ENCODE measurements around the gene SMIM14.

The SMIM14 gene

GRCh38 chr4:39528061-39528465, 110.6 kb downstream of the SMIM14 start:
- H3K27me3 ChIP-seq (replicated peaks; ENCODE audit: control insufficient read depth, insufficient read depth, low read length) = no peaks in the 10 kb centered on the region
- DNase-seq (ENCODE audit: low read depth) = peak; percentile 90
- peaks cover 22% of the 10 kb centered on the region for H3K4me1 ChIP-seq (ENCODE audit: control insufficient read depth, insufficient read depth, low read length)
- H3K4me3 ChIP-seq (ENCODE audit: low read length) = peak overlapping the region; percentile 93
- no peaks in the 10 kb centered on the region for H3K36me3 ChIP-seq (ENCODE audit: control insufficient read depth, insufficient read depth, low read length, severe bottlenecking)
- peaks cover 3% of the 10 kb centered on the region for H3K9me3 ChIP-seq (ENCODE audit: control insufficient read depth, low read length)
- H3K9ac ChIP-seq (ENCODE audit: low read length) = peak overlapping the region; percentile 95

- peaks cover 27% of the 10 kb centered on the region for H3K4me1 ChIP-seq (ENCODE audit: control insufficient read depth, insufficient read depth, low read length)
- no peaks in the 10 kb centered on the region for H3K36me3 ChIP-seq (ENCODE audit: control insufficient read depth, insufficient read depth, low read length, severe bottlenecking)
- peak within 1 kb of the TSS; percentile 95 for H3K9ac ChIP-seq (ENCODE audit: low read length)
- H3K9me3 ChIP-seq (ENCODE audit: control insufficient read depth, low read length) = peaks cover 3% of the 10 kb centered on the region
- H3K4me3 ChIP-seq (ENCODE audit: low read length) = peak within 1 kb of the TSS; percentile 93
- H3K27me3 ChIP-seq (replicated peaks; ENCODE audit: control insufficient read depth, insufficient read depth, low read length) = no peaks in the 10 kb centered on the region
- peak; percentile 99 for DNase-seq (ENCODE audit: low read depth)
Measured at GRCh38 chr4:39527296-39528060, 111.2 kb downstream of the SMIM14 start, which contains the start of gene UGDH. UGDH (minus strand) TSS chr4:39527439; CDS start chr4:39521512, 5,927 bp downstream.

GRCh38 chr4:39526765-39527295, 111.8 kb downstream of the SMIM14 start:
- Histone ChIP-seq H3K9ac (ENCODE audit: low read length) (peak overlapping the region; percentile 95), H3K4me1 (ENCODE audit: control insufficient read depth, insufficient read depth, low read length) (peaks cover 34% of the 10 kb centered on the region), H3K4me3 (ENCODE audit: low read length) (peak overlapping the region; percentile 93), H3K36me3 (ENCODE audit: control insufficient read depth, insufficient read depth, low read length, severe bottlenecking) (no peaks in the 10 kb centered on the region), H3K9me3 (ENCODE audit: control insufficient read depth, low read length) (peaks cover 3% of the 10 kb centered on the region), H3K27me3 (replicated peaks; ENCODE audit: control insufficient read depth, insufficient read depth, low read length) (no peaks in the 10 kb centered on the region)
- DNase-seq (ENCODE audit: low read depth) = no peak

- peak; percentile 45 for DNase-seq (ENCODE audit: low read depth)
- Histone ChIP-seq H3K9me3 (ENCODE audit: control insufficient read depth, low read length) (peaks cover 3% of the 10 kb centered on the region), H3K27me3 (replicated peaks; ENCODE audit: control insufficient read depth, insufficient read depth, low read length) (no peaks in the 10 kb centered on the region)
Measured at GRCh38 chr4:39525822-39526690, 112.6 kb downstream of the SMIM14 start.

GRCh38 chr4:39524161-39524957, 114.3 kb downstream of the SMIM14 start:
- H3K4me1 ChIP-seq (ENCODE audit: control insufficient read depth, insufficient read depth, low read length) = peaks cover 46% of the 10 kb centered on the region
- peak overlapping the region; percentile 93 for H3K4me3 ChIP-seq (ENCODE audit: low read length)
- peak overlapping the region; percentile 76 for H3K9ac ChIP-seq (ENCODE audit: low read length)
- peaks cover 10% of the 10 kb centered on the region for H3K36me3 ChIP-seq (ENCODE audit: control insufficient read depth, insufficient read depth, low read length, severe bottlenecking)
- no peaks in the 10 kb centered on the region for H3K9me3 ChIP-seq (ENCODE audit: control insufficient read depth, low read length)
- no peaks in the 10 kb centered on the region for H3K27me3 ChIP-seq (replicated peaks; ENCODE audit: control insufficient read depth, insufficient read depth, low read length)
- no peak for DNase-seq (ENCODE audit: low read depth)

More at GRCh38 chr4:39525822-39526690, 112.6 kb downstream of the SMIM14 start:
- Histone ChIP-seq H3K4me1 (ENCODE audit: control insufficient read depth, insufficient read depth, low read length) (peaks cover 42% of the 10 kb centered on the region), H3K4me3 (ENCODE audit: low read length) (peak overlapping the region; percentile 93), H3K36me3 (ENCODE audit: control insufficient read depth, insufficient read depth, low read length, severe bottlenecking) (no peaks in the 10 kb centered on the region), H3K9ac (ENCODE audit: low read length) (peak overlapping the region; percentile 95)

- no peak for DNase-seq (ENCODE audit: low read depth)
- peaks cover 41% of the 10 kb centered on the region for H3K4me1 ChIP-seq (ENCODE audit: control insufficient read depth, insufficient read depth, low read length)
- H3K9me3 ChIP-seq (ENCODE audit: control insufficient read depth, low read length) = no peaks in the 10 kb centered on the region
- H3K4me3 ChIP-seq (ENCODE audit: low read length) = peak overlapping the region; percentile 93
- H3K27me3 ChIP-seq (replicated peaks; ENCODE audit: control insufficient read depth, insufficient read depth, low read length) = no peaks in the 10 kb centered on the region
- H3K36me3 ChIP-seq (ENCODE audit: control insufficient read depth, insufficient read depth, low read length, severe bottlenecking) = peaks cover 30% of the 10 kb centered on the region
- H3K9ac ChIP-seq (ENCODE audit: low read length) = peak overlapping the region; percentile 78
Measured at GRCh38 chr4:39522068-39522467, 116.6 kb downstream of the SMIM14 start.

GRCh38 chr4:39521253-39521919, 117.3 kb downstream of the SMIM14 start:
- Histone ChIP-seq H3K9me3 (ENCODE audit: control insufficient read depth, low read length) (no peaks in the 10 kb centered on the region), H3K4me1 (ENCODE audit: control insufficient read depth, insufficient read depth, low read length) (peaks cover 41% of the 10 kb centered on the region), H3K4me3 (ENCODE audit: low read length) (peak overlapping the region; percentile 93), H3K27me3 (replicated peaks; ENCODE audit: control insufficient read depth, insufficient read depth, low read length) (no peaks in the 10 kb centered on the region), H3K36me3 (ENCODE audit: control insufficient read depth, insufficient read depth, low read length, severe bottlenecking) (peaks cover 36% of the 10 kb centered on the region), H3K9ac (ENCODE audit: low read length) (peak overlapping the region; percentile 78)
- peak; percentile 87 for DNase-seq (ENCODE audit: low read depth)

GRCh38 chr4:39518484-39518883, 120.2 kb downstream of the SMIM14 start:
- H3K36me3 ChIP-seq (ENCODE audit: control insufficient read depth, insufficient read depth, low read length, severe bottlenecking) = peaks cover 54% of the 10 kb centered on the region
- DNase-seq (ENCODE audit: low read depth) = no peak
- peaks cover 27% of the 10 kb centered on the region for H3K4me1 ChIP-seq (ENCODE audit: control insufficient read depth, insufficient read depth, low read length)

GRCh38 chr4:39516407-39516966, 122.2 kb downstream of the SMIM14 start:
- H3K4me1 ChIP-seq (ENCODE audit: control insufficient read depth, insufficient read depth, low read length) = peaks cover 8% of the 10 kb centered on the region
- H3K36me3 ChIP-seq (ENCODE audit: control insufficient read depth, insufficient read depth, low read length, severe bottlenecking) = peaks cover 74% of the 10 kb centered on the region

More at GRCh38 chr4:39518484-39518883, 120.2 kb downstream of the SMIM14 start:
- H3K9me3 ChIP-seq (ENCODE audit: control insufficient read depth, low read length) = no peaks in the 10 kb centered on the region
- no peak overlapping the region for H3K9ac ChIP-seq (ENCODE audit: low read length)
- H3K27me3 ChIP-seq (replicated peaks; ENCODE audit: control insufficient read depth, insufficient read depth, low read length) = no peaks in the 10 kb centered on the region
- no peak overlapping the region for H3K4me3 ChIP-seq (ENCODE audit: low read length)

More at GRCh38 chr4:39516407-39516966, 122.2 kb downstream of the SMIM14 start:
- no peaks in the 10 kb centered on the region for H3K27me3 ChIP-seq (replicated peaks; ENCODE audit: control insufficient read depth, insufficient read depth, low read length)
- DNase-seq (ENCODE audit: low read depth) = no peak
- no peak overlapping the region for H3K9ac ChIP-seq (ENCODE audit: low read length)
- H3K4me3 ChIP-seq (ENCODE audit: low read length) = no peak overlapping the region
- H3K9me3 ChIP-seq (ENCODE audit: control insufficient read depth, low read length) = no peaks in the 10 kb centered on the region
